Measurements from ENCODE around the gene SKP1.

DNA sequence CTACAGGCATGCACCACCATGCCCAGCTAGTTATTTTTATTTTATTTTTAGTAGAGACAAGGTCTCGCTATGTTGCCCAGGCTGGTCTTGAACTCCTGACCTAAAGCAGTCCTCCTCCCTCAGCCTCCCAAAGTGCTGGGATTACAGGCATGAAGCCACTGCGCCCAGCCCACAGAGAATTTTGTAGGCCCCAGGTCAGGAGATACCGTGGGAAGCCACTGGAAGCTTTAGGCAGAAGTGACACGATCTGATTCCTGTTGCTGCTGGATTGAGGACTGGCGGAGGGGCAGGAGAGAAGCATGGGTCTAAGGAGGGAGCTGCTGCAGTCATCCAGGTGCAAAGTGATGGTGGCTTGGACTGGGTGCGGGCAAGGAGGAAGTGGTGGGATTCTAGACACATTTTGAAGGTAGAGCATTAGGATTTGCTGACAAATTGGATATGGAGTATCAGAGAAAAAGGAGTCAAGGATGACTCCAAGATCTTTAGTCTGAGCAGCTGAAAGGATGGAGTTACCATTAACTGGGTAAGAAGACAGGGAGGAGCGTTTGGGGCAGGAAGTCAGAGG, 41.6 kb downstream of the SKP1 start:
- TF ChIP-seq, protein P1, sequence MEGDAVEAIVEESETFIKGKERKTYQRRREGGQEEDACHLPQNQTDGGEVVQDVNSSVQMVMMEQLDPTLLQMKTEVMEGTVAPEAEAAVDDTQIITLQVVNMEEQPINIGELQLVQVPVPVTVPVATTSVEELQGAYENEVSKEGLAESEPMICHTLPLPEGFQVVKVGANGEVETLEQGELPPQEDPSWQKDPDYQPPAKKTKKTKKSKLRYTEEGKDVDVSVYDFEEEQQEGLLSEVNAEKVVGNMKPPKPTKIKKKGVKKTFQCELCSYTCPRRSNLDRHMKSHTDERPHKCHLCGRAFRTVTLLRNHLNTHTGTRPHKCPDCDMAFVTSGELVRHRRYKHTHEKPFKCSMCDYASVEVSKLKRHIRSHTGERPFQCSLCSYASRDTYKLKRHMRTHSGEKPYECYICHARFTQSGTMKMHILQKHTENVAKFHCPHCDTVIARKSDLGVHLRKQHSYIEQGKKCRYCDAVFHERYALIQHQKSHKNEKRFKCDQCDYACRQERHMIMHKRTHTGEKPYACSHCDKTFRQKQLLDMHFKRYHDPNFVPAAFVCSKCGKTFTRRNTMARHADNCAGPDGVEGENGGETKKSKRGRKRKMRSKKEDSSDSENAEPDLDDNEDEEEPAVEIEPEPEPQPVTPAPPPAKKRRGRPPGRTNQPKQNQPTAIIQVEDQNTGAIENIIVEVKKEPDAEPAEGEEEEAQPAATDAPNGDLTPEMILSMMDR (IDR thresholded peaks at IDR 0.05; ENCODE audit: low read length) = no peak
- TF ChIP-seq EZH2 (optimal IDR thresholded peaks at IDR 0.05; ENCODE audit: low read depth, low read length) = no peak

All from MM.1S (cell line).